Neural crest cell (in vitro differentiated cells): ENCODE results near the gene STIP1. TPM values are rescaled to one million over a fixed set of nuclear protein-coding genes. Genes with fewer than 3 reads are reported as not detected.

ENCODE experiments used
- DNase-seq: peaks from one replicate; pipeline ENCODE4 v3.0.0; 2021; ENCODE audit warnings: low read depth, mixed read lengths, low spot score
- H3K27ac Mint-ChIP-seq: one replicate; pipeline ENCODE4 v1.8.0; 2021; ENCODE audit warnings: mild to moderate bottlenecking, mixed read lengths; ENCODE audit not compliant: unreplicated experiment
- H3K27me3 Mint-ChIP-seq: 2 replicates; pipeline ENCODE4 v1.8.0; 2021; ENCODE audit warnings: low read depth, mild to moderate bottlenecking, mixed read lengths
- H3K36me3 Mint-ChIP-seq: 2 replicates; pipeline ENCODE4 v1.8.0; 2021; ENCODE audit warnings: low read depth, mild to moderate bottlenecking, mixed read lengths
- H3K4me1 Mint-ChIP-seq: 2 replicates; pipeline ENCODE4 v1.8.0; 2021; ENCODE audit warnings: mixed read lengths
- H3K4me3 Mint-ChIP-seq: one replicate; pipeline ENCODE4 v1.8.0; 2021; ENCODE audit warnings: mild to moderate bottlenecking, mixed read lengths
- H3K9me3 Mint-ChIP-seq: 2 replicates; pipeline ENCODE4 v1.8.0; 2021; ENCODE audit warnings: mixed read lengths
- total RNA-seq: library from RNA; stranded (reverse); gene quantifications from 2 replicates; pipeline ENCODE4 v1.2.1, GENCODE V29; 2021
- TF ChIP-seq, protein P1 (sequence below): fragments of 200-600 bp; sonication (generic); conservative IDR thresholded peaks from 2 replicates; pipeline ENCODE4 v1.5.0; 2021; ENCODE audit warnings: antibody characterized with exemption, mild to moderate bottlenecking

The STIP1 gene
- total RNA-seq, 1 donor from 2014 or later, result 296 TPM

DNA sequence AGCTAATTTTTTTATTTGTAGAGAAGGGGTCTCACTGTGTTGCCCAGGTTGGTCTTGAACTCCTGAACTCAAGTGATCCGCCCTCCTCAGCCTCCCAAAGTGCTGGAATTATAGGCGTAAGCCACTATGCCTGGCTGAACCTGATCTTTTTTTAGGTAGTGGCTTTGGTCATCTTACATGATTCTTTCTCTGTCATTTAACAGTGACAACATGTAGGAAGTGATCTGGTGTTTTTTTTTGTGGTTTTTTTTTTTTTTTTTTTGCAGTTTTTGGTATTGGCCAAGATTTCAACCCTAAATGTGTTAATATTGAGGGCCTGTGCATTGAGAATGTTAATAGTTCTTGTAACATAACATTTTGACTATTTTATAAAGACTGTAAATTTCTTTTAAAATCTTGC, 12.5 kb downstream of the STIP1 start:
- DNase-seq, result no peak
- H3K4me1 Mint-ChIP-seq, result no peaks in the 10 kb centered on the region
- H3K4me3 Mint-ChIP-seq, result no peak overlapping the region
- H3K27ac Mint-ChIP-seq, result no peak overlapping the region
- peaks cover 28% of the 10 kb centered on the region for H3K36me3 Mint-ChIP-seq
- H3K27me3 Mint-ChIP-seq, result no peaks in the 10 kb centered on the region
- no peaks in the 10 kb centered on the region for H3K9me3 Mint-ChIP-seq
- TF ChIP-seq, protein P1, sequence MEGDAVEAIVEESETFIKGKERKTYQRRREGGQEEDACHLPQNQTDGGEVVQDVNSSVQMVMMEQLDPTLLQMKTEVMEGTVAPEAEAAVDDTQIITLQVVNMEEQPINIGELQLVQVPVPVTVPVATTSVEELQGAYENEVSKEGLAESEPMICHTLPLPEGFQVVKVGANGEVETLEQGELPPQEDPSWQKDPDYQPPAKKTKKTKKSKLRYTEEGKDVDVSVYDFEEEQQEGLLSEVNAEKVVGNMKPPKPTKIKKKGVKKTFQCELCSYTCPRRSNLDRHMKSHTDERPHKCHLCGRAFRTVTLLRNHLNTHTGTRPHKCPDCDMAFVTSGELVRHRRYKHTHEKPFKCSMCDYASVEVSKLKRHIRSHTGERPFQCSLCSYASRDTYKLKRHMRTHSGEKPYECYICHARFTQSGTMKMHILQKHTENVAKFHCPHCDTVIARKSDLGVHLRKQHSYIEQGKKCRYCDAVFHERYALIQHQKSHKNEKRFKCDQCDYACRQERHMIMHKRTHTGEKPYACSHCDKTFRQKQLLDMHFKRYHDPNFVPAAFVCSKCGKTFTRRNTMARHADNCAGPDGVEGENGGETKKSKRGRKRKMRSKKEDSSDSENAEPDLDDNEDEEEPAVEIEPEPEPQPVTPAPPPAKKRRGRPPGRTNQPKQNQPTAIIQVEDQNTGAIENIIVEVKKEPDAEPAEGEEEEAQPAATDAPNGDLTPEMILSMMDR, result no peak

DNA sequence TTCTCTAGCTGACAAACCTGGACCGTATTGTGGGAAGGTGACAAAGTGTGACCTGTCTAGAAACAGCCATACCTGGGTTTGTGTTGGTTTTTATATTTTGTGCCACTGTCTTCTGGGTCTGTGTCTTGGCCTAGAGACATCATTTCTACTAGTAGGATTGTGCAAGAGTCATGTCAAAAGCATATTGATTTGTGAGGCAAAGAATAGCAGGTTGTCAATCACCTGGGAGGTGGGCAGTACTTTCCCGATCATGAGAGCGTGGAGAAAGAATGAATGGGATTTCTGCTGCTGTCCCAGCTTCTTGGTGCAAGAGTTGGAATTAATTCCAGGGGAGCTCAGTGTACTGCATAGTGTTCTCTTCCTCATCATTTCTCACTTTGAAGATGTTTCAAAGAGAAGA, 15.6 kb downstream of the STIP1 start:
- no peak overlapping the region for H3K4me3 Mint-ChIP-seq
- peaks cover 23% of the 10 kb centered on the region for H3K36me3 Mint-ChIP-seq
- no peaks in the 10 kb centered on the region for H3K9me3 Mint-ChIP-seq
- DNase-seq, result no peak
- TF ChIP-seq, protein P1, result no peak
- no peak overlapping the region for H3K27ac Mint-ChIP-seq
- H3K4me1 Mint-ChIP-seq, result peaks cover 5% of the 10 kb centered on the region
- H3K27me3 Mint-ChIP-seq, result no peaks in the 10 kb centered on the region

DNA sequence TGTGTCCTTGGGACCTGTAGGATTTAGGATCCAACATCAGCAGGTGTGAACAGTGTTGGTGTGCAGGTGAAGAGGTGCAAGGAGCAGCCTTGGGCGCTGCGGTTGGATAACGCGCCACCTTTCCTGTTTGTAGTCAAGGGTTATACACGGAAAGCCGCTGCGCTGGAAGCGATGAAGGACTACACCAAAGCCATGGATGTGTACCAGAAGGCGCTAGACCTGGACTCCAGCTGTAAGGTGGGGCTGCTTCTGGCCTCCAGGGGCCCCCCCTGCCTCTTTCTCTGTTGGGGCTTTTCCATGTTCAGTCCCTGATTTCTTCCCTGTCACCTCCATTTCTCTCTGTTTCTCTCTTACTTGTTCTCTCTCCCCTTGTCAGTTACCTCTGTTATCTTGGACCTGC, 17.0 kb downstream of the STIP1 start:
- H3K36me3 Mint-ChIP-seq, result peaks cover 18% of the 10 kb centered on the region
- no peaks in the 10 kb centered on the region for H3K27me3 Mint-ChIP-seq
- no peak for DNase-seq
- H3K4me1 Mint-ChIP-seq, result peaks cover 9% of the 10 kb centered on the region
- TF ChIP-seq, protein P1, result no peak
- H3K4me3 Mint-ChIP-seq, result no peak overlapping the region
- no peaks in the 10 kb centered on the region for H3K9me3 Mint-ChIP-seq
- H3K27ac Mint-ChIP-seq, result no peak overlapping the region

DNA sequence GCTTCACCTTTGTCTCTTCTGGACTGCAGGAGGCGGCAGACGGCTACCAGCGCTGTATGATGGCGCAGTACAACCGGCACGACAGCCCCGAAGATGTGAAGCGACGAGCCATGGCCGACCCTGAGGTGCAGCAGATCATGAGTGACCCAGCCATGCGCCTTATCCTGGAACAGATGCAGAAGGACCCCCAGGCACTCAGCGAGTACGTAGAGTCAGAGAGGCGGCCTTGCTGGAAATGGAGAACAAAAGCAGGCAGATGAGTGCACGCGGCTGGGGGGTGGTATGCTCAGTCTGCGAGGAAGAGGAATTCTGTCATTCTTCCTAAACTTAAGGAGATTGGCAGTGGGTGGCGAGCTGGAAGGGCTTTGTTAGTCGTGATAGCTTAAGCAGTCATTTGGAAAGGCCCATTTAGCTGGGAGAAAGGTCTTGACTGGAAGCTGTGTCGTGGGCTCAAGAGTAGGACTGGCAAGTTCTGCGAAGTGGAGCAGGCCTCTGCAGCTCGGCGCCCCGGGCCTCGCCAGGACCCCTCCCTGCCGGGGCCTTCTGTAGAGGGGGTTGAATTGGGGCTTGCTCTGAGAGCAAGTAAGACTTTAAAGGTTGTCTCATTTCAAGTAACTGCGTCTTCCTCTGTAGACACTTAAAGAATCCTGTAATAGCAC, 17.6 kb downstream of the STIP1 start:
- peaks cover 18% of the 10 kb centered on the region for H3K36me3 Mint-ChIP-seq
- peak overlapping the region; percentile 58 for H3K4me3 Mint-ChIP-seq
- H3K27me3 Mint-ChIP-seq, result no peaks in the 10 kb centered on the region
- DNase-seq, result no peak
- TF ChIP-seq, protein P1, result no peak
- no peak overlapping the region for H3K27ac Mint-ChIP-seq
- peaks cover 9% of the 10 kb centered on the region for H3K4me1 Mint-ChIP-seq
- H3K9me3 Mint-ChIP-seq, result no peaks in the 10 kb centered on the region

DNA sequence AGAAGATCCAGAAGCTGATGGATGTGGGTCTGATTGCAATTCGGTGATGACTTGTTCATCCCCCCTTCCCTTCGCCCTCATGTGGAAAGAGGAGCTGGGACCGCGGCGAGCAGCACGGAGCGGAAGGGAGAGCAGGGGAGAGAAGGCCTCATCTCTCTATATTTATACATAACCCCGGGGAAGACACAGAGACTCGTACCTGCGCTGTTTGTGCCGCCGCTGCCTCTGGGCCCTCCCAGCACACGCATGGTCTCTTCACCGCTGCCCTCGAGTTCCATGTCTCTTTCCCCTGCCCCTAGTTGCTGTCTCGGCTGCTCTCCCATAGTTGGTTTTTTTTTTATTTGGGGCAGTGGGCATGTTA, 18.1 kb downstream of the STIP1 start:
- DNase-seq, result no peak
- Mint-ChIP-seq H3K4me1 (peaks cover 9% of the 10 kb centered on the region), H3K27me3 (no peaks in the 10 kb centered on the region), H3K4me3 (peak overlapping the region; percentile 58), H3K36me3 (peaks cover 18% of the 10 kb centered on the region), H3K9me3 (no peaks in the 10 kb centered on the region), H3K27ac (no peak overlapping the region)
- TF ChIP-seq, protein P1, result no peak
